Prostate gland (tissue), 2 donors: ENCODE data around the gene EDDM13.

Experiments used
- CTCF ChIP-seq, 4 experiments: fragments of 200-600 bp in 2 of 4; fragments of 450-650 bp in 2 of 4; sonication (generic) in 2 of 4; IDR thresholded peaks; 1 replicate in 3 of 4; 2 replicates in 1 of 4; pipeline ENCODE4 v1.5.1; 2016 to 2019; ENCODE audit warnings: antibody characterized with exemption in 4 of 4, mild to moderate bottlenecking in 2 of 4, moderate library complexity in 2 of 4
- POLR2A ChIP-seq: fragments of 450-650 bp; IDR thresholded peaks from one replicate; pipeline ENCODE4 v1.6.1; 2016; ENCODE audit warnings: antibody characterized with exemption, mild to moderate bottlenecking

GRCh38 chr19:56291867-56292266 lies 19.3 kb downstream of the EDDM13 start:
- no peak for TF ChIP-seq CTCF (IDR thresholded peaks at IDR 0.05)
- TF ChIP-seq POLR2A: no peak
